WERI-Rb-1 (cell line): ENCODE results near the gene GSE1.

Source experiments
- DNase-seq: peaks from one replicate; pipeline ENCODE4 v3.0.0-alpha.2; 2020
- H3K27ac ChIP-seq: fragments of 250-450 bp; sonication (Bioruptor Pico); 2 replicates; pipeline ENCODE4 v1.5.1; 2020; ENCODE audit warnings: mild to moderate bottlenecking, moderate library complexity
- H3K27me3 ChIP-seq: fragments of 250-450 bp; sonication (Bioruptor Pico); 2 replicates; pipeline ENCODE4 v1.5.1; 2021; ENCODE audit warnings: mild to moderate bottlenecking, low read depth, moderate library complexity; ENCODE audit not compliant: insufficient read depth, severe bottlenecking
- H3K36me3 ChIP-seq: fragments of 250-450 bp; sonication (Bioruptor Pico); 2 replicates; pipeline ENCODE4 v1.5.1; 2020; ENCODE audit warnings: mild to moderate bottlenecking, moderate library complexity
- H3K4me3 ChIP-seq: 2 replicates; pipeline ENCODE4 v1.5.1; 2011; ENCODE audit warnings: low read depth, mild to moderate bottlenecking, control low read depth, low read length
- H3K9me3 ChIP-seq: fragments of 250-450 bp; sonication (Bioruptor Pico); 2 replicates; pipeline ENCODE4 v1.5.1; 2021; ENCODE audit warnings: mild to moderate bottlenecking, moderate library complexity; ENCODE audit not compliant: severe bottlenecking
- CTCF ChIP-seq: IDR thresholded peaks from 2 replicates; pipeline ENCODE4 v1.5.1; 2011; ENCODE audit warnings: low read depth, mild to moderate bottlenecking, control low read depth, inconsistent platforms, low read length

GSE1 gene

GRCh38 chr16:85605051-85605911 lies 7.8 kb upstream of the GSE1 start:
- Histone ChIP-seq H3K27ac (no peak overlapping the region), H3K27me3 (no peaks in the 10 kb centered on the region), H3K36me3 (no peaks in the 10 kb centered on the region), H3K4me3 (no peak overlapping the region), H3K9me3 (no peaks in the 10 kb centered on the region)
- DNase-seq = no peak
- TF ChIP-seq CTCF = no peak

DNA sequence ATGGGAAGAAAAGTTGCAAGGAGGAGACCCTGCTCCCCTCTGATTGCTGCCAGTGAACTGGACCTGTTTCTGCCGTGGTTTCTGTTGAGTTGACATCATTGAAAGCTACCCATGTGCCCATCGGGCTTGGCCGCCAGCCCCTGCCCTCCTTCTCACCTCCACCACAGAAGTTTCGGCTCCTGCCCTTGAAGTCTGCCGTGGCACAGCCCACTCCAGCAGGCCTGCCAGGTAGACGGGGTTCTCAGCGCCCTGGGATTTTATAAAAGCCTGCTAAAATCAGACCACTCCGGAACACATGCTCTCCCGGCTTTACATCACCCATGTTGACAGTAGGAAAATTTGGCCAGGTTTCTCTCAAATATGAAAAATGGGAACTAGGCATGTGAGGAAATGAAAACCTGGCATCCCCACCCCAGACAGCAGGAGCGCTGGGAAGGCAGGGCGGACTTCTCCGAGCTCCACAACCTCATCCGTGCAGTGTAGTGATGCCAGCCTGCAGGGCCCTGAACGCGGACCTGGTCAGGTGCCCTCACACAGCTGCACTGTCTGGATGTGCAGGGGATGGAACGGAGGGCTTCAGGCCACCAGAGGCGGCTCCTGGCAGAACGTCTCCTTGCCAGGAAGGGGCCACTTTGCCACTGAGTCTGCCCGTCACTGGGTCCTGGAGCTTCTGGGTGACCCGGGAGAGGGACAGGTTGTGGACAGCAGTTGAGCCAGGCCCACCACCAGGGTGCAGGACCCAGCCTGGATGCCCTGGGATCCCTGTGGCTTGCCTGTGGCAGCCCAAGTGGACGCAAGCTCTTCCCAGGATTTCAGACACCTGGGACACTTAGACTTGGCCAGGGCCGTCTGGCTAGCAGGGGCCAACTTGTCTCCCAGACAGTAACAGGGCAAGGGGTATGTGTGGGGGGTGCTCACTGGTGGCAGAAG lies 6.9 kb upstream of the GSE1 start:
- no peak for TF ChIP-seq CTCF
- no peaks in the 10 kb centered on the region for H3K27me3 ChIP-seq
- no peak overlapping the region for H3K4me3 ChIP-seq
- no peaks in the 10 kb centered on the region for H3K9me3 ChIP-seq
- no peak overlapping the region for H3K27ac ChIP-seq
- no peaks in the 10 kb centered on the region for H3K36me3 ChIP-seq
- no peak for DNase-seq

GRCh38 chr16:85606904-85607303 lies 6.2 kb upstream of the GSE1 start:
- no peak overlapping the region for H3K4me3 ChIP-seq
- H3K27ac ChIP-seq = no peak overlapping the region

DNA sequence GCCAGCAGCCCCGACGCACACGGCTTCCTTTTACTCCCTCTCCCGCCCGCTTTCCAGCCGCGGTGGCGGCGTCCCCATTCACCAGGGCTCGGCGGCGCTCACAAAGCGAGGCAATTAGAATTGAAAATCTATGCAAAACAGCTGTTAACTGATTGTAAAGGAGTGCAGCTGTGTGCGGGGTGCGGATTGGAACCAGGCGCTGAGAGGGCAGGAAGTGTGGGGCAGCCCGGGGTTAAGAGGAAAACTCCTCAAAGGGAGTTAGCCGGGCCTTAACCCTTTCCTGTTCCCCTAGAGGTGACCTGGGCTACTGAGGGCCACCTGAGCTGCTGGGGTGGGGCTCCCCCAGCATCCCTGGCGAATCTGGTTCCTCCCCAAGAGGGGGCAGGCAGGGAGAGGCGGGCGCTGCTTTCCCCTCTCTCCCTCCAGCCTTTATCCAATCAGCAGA lies 5.8 kb upstream of the GSE1 start:
- no peaks in the 10 kb centered on the region for H3K27me3 ChIP-seq
- H3K9me3 ChIP-seq = no peaks in the 10 kb centered on the region
- DNase-seq = no peak
- H3K27ac ChIP-seq = no peak overlapping the region; the same call in 1 of the 2 replicates
- H3K36me3 ChIP-seq = no peaks in the 10 kb centered on the region
- no peak for TF ChIP-seq CTCF
- H3K4me3 ChIP-seq = no peak overlapping the region

More at GRCh38 chr16:85606904-85607303, 6.2 kb upstream of the GSE1 start:
- H3K27me3 ChIP-seq = no peaks in the 10 kb centered on the region
- no peaks in the 10 kb centered on the region for H3K36me3 ChIP-seq
- DNase-seq = no peak
- no peaks in the 10 kb centered on the region for H3K9me3 ChIP-seq
- TF ChIP-seq CTCF = no peak

DNA sequence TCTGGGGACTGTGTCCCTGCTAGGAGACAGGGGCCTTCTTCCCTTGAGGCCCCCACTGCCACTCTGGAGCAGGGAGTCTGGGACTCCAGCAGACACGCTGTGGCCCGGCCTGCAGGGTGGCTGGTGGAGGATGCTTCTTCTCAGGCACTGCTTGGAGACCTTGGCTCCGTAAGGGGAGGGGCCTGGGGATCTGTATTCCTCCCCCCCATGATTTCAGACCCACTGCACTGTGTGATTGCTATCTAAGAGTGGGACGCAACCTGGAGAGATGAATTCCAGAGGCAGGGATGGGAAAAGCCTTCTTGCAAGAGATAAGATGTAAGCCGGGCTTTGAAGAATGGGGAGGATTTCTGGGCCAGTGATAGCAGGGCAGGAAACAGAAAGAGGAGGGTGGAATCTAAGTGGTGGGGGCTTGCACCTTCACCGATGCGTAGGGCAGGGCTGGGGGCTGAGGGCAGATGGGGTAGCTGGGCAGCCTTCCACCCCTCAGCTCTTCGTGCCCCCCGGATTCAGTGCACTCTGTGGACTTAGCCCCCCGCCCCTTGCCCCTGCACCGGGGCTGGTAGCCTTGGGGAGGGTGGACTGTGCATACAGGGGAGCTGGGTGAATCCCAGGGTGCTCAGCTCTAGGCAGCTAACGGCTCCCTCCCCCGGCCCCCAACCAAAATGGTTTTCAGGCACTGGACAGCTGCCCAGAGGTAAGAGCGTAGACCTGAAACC lies 5.2 kb upstream of the GSE1 start:
- DNase-seq = no peak
- Histone ChIP-seq H3K4me3 (no peak overlapping the region), H3K27ac (no peak overlapping the region), H3K27me3 (no peaks in the 10 kb centered on the region), H3K36me3 (no peaks in the 10 kb centered on the region), H3K9me3 (no peaks in the 10 kb centered on the region)
- no peak for TF ChIP-seq CTCF
